ENCODE data around the gene FXR1. TPM values are rescaled to one million over a fixed set of nuclear protein-coding genes. Genes with fewer than 3 reads are reported as not detected.

Gene FXR1
- total RNA-seq, 4 donors from 2014 or later, result 62.0 to 118 (median 76.8) TPM

GRCh38 chr3:180961087-180961486, 48.6 kb downstream of the FXR1 start:
- Histone ChIP-seq H3K27me3 (no peaks in the 10 kb centered on the region), H3K9me3 (no peaks in the 10 kb centered on the region), H3K36me3 (peaks cover 73% of the 10 kb centered on the region), H3K27ac (no peak overlapping the region), H3K4me3 (no peak overlapping the region), H3K4me1 (no peaks in the 10 kb centered on the region)
- DNase-seq (ENCODE audit: low spot score in 2 of 2), result no peak
- WGBS, result 84% methylated on average over 3 of the region's 3 CpGs
- TF ChIP-seq EP300 (IDR thresholded peaks at IDR 0.05) (no peak), CTCF (IDR thresholded peaks at IDR 0.05) (no peak), POLR2AphosphoS5 (IDR thresholded peaks at IDR 0.05) (no peak), POLR2A (IDR thresholded peaks at IDR 0.05) (no peak)

- Histone ChIP-seq H3K4me1 (no peaks in the 10 kb centered on the region), H3K36me3 (peaks cover 69% of the 10 kb centered on the region), H3K9me3 (no peaks in the 10 kb centered on the region), H3K4me3 (no peak overlapping the region), H3K27me3 (no peaks in the 10 kb centered on the region), H3K27ac (no peak overlapping the region)
- no peak for TF ChIP-seq POLR2A (IDR thresholded peaks at IDR 0.05)
- no peak for TF ChIP-seq EP300 (IDR thresholded peaks at IDR 0.05)
- TF ChIP-seq CTCF (IDR thresholded peaks at IDR 0.05), result no peak
- no peak for TF ChIP-seq POLR2AphosphoS5 (IDR thresholded peaks at IDR 0.05)
- DNase-seq (ENCODE audit: low spot score in 2 of 2), result no peak
- 96% methylated on average over 1 of the region's 1 CpG for WGBS
These were observed 49.1 kb downstream of the FXR1 start for GRCh38 chr3:180961552-180961951.

- peaks cover 60% of the 10 kb centered on the region for H3K36me3 ChIP-seq
- no peak overlapping the region for H3K27ac ChIP-seq
- WGBS, result 81% methylated on average over 1 of the region's 1 CpG
- H3K4me1 ChIP-seq, result no peaks in the 10 kb centered on the region
- no peaks in the 10 kb centered on the region for H3K27me3 ChIP-seq
- no peaks in the 10 kb centered on the region for H3K9me3 ChIP-seq
- no peak for DNase-seq (ENCODE audit: low spot score in 2 of 2)
- no peak overlapping the region for H3K4me3 ChIP-seq
- no peak for TF ChIP-seq EP300 (IDR thresholded peaks at IDR 0.05)
- no peak for TF ChIP-seq POLR2A (IDR thresholded peaks at IDR 0.05)
- no peak for TF ChIP-seq POLR2AphosphoS5 (IDR thresholded peaks at IDR 0.05)
These were observed 50.1 kb downstream of the FXR1 start for GRCh38 chr3:180962530-180962929.

GRCh38 chr3:180970931-180971330, 58.5 kb downstream of the FXR1 start:
- Histone ChIP-seq H3K9me3 (no peaks in the 10 kb centered on the region), H3K27me3 (no peaks in the 10 kb centered on the region), H3K4me1 (no peaks in the 10 kb centered on the region), H3K27ac (no peak overlapping the region), H3K36me3 (peaks cover 52% of the 10 kb centered on the region), H3K4me3 (no peak overlapping the region)
- 96% methylated on average over 6 of the region's 6 CpGs for WGBS
- TF ChIP-seq EP300 (IDR thresholded peaks at IDR 0.05) (no peak), CTCF (IDR thresholded peaks at IDR 0.05) (no peak), POLR2AphosphoS5 (IDR thresholded peaks at IDR 0.05) (no peak), POLR2A (IDR thresholded peaks at IDR 0.05) (no peak)
- DNase-seq (ENCODE audit: low spot score in 2 of 2), result no peak

- Histone ChIP-seq H3K36me3 (peaks cover 54% of the 10 kb centered on the region), H3K27ac (no peak overlapping the region), H3K4me1 (no peaks in the 10 kb centered on the region), H3K27me3 (no peaks in the 10 kb centered on the region), H3K4me3 (no peak overlapping the region), H3K9me3 (no peaks in the 10 kb centered on the region)
- DNase-seq (ENCODE audit: low spot score in 2 of 2), result no peak
- TF ChIP-seq EP300 (IDR thresholded peaks at IDR 0.05) (no peak), CTCF (IDR thresholded peaks at IDR 0.05) (no peak), POLR2AphosphoS5 (IDR thresholded peaks at IDR 0.05) (no peak), POLR2A (IDR thresholded peaks at IDR 0.05) (no peak)
- 89% methylated on average over 2 of the region's 2 CpGs for WGBS
These were observed 61.1 kb downstream of the FXR1 start for GRCh38 chr3:180973543-180973942.

GRCh38 chr3:180974286-180974685, 61.8 kb downstream of the FXR1 start:
- TF ChIP-seq POLR2A (IDR thresholded peaks at IDR 0.05) (no peak), EP300 (IDR thresholded peaks at IDR 0.05) (no peak), POLR2AphosphoS5 (IDR thresholded peaks at IDR 0.05) (no peak), CTCF (IDR thresholded peaks at IDR 0.05) (no peak)
- peaks cover 52% of the 10 kb centered on the region for H3K36me3 ChIP-seq
- no peak for DNase-seq (ENCODE audit: low spot score in 2 of 2)
- no peak overlapping the region for H3K4me3 ChIP-seq
- H3K4me1 ChIP-seq, result no peaks in the 10 kb centered on the region
- no peaks in the 10 kb centered on the region for H3K27me3 ChIP-seq
- H3K9me3 ChIP-seq, result no peaks in the 10 kb centered on the region
- 93% methylated on average over 6 of the region's 6 CpGs for WGBS
- no peak overlapping the region for H3K27ac ChIP-seq

Data from suprapubic skin (tissue), 4 donors.